Measurements from ENCODE around the gene RPL41.
"Not testable (repeated sequence)": the region's sequence is repeated elsewhere in the genome, so short reads cannot be mapped to it uniquely, and the experiment has no call there.

The RPL41 gene

DNA sequence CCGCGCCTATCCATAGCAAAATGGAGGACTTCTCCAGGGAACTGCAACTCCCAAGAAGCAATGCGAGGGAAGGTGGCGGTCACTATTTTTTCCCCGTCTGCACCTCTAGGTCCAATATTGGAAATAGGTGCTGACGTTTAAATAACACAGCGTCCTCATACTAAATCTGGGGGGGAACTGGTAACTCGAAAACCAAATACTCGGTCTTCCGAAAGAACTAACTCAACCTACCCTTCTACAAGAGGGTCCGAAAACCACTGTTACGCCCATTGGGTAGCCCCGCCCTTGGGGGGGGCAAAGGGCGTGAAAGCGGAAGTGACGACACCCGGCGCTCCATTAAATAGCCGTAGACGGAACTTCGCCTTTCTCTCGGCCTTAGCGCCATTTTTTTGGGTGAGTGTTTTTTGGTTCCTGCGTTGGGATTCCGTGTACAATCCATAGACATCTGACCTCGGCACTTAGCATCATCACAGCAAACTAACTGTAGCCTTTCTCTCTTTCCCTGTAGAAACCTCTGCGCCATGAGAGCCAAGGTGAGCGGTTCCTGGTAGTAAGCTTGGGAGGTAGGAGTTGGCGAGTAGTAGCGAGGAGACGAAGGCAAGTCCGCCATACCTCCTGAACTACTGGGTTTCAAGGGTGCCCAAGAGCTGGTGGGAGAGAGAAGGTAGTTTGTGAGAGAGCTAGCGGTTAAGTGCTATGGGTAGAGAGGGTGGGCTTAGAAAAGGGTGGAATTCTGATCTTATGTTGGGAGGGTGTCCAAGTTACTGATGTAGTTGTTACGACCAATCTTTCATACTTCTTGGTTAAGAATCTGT, at the start of gene RPL41:
Gene RPL41 (plus strand): TSS at position 367 of the 815 bp plus-strand sequence.
- Mint-ChIP-seq H3K4me3 (peak within 1 kb of the TSS; percentile 93 to 98), H3K27ac (peak within 1 kb of the TSS; percentile 97 to 100)

DNA sequence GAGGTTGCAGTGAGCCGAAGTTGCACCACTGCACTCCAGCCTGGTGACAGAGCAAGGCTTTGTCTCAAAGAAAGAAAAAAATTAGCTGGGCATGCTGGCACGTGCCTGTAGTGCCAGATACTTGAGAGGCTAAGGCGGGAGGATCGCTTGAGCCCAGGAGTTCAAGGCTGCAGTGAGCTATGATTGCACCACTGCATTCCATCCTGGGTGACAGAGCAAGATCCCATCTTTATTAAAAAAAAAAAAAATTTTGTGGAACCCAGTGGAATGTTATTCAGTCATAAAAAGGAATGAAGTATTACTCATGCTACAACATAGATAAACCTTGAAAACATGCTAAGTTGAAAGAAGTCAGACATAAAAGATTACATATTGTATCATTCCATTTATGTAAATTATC, 44.8 kb upstream of the RPL41 start:
- Mint-ChIP-seq H3K27ac (no peak overlapping the region), H3K4me3 (no peak overlapping the region), H3K4me1 (peaks cover 7% of the 10 kb centered on the region), H3K27me3 (no peaks in the 10 kb centered on the region), H3K9me3 (no peaks in the 10 kb centered on the region)
- ATAC-seq (no peak), DNase-seq (no peak)

More for the DNA sequence above, at the start of gene RPL41:
- peak; percentile 51 for ATAC-seq
- peak; percentile 94 to 95 for DNase-seq
- no peaks in the 10 kb centered on the region for H3K27me3 Mint-ChIP-seq
- H3K4me1 Mint-ChIP-seq: peaks cover 32% of the 10 kb centered on the region
- H3K9me3 Mint-ChIP-seq: no peaks in the 10 kb centered on the region

GRCh38 chr12:56074396-56074795, 42.0 kb upstream of the RPL41 start:
- no peak for ATAC-seq
- Mint-ChIP-seq H3K4me3 (no peak overlapping the region), H3K4me1 (peaks cover 6% of the 10 kb centered on the region), H3K27me3 (no peaks in the 10 kb centered on the region), H3K9me3 (no peaks in the 10 kb centered on the region), H3K27ac (no peak overlapping the region)
- DNase-seq: no peak

- not testable (repeated sequence) for DNase-seq, H3K4me3 Mint-ChIP-seq, ATAC-seq, H3K9me3 Mint-ChIP-seq
- H3K27ac Mint-ChIP-seq: peak overlapping the region in 1 of 2 donors; percentile 27
- H3K4me1 Mint-ChIP-seq: peaks cover 26% of the 10 kb centered on the region
- H3K27me3 Mint-ChIP-seq: peaks cover 25% of the 10 kb centered on the region
Observed at GRCh38 chr12:56077966-56078365, 38.5 kb upstream of the RPL41 start.

GRCh38 chr12:56078427-56078826, 38.0 kb upstream of the RPL41 start:
- Mint-ChIP-seq H3K27ac (no peak overlapping the region), H3K27me3 (peaks cover 25% of the 10 kb centered on the region), H3K4me3 (peak overlapping the region; percentile 85 to 91), H3K9me3 (no peaks in the 10 kb centered on the region), H3K4me1 (peaks cover 26% of the 10 kb centered on the region)
- ATAC-seq (no peak), DNase-seq (no peak)

DNA sequence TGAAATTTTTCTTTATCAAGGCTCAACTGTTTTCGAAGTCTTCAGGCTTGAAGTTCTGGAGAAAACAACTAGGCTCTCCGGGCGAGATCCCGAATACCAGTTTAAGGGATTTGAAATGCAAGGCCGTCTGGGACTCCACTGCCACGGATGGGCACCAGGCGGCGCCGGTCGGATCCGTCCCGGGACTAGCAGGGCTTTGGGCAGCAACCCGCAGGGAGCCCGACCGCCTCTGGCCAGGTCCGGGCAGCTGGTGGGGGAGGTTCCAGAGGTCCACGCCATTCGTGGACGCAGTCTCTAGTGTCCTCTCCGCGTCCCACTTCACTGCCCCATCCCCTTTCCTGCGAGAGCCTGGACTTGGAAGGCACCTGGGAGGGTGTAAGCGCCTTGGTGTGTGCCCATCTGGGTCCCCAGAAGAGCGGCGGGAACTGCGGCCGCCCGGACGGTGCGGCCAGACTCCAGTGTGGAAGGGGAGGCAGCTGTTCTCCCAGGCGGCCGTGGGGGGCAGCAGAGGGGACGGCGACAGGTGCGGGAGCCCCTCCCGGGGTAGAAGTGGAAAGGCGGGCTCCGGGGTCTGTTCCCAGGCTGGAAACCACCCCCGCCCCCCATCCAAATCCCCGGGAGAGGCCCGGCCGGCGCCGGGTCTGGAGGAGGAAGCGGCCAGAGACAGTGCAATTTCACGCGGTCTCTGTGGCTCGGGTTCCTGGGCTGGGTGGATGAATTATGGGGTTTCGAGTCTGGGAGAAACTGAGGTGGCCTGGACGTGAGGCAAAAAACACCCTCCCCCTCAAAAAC, 37.3 kb upstream of the RPL41 start:
- Mint-ChIP-seq H3K4me3 (peak overlapping the region; percentile 85 to 91), H3K4me1 (peaks cover 26% of the 10 kb centered on the region), H3K9me3 (no peaks in the 10 kb centered on the region), H3K27me3 (peaks cover 25% of the 10 kb centered on the region), H3K27ac (no peak overlapping the region)
- peak; percentile 71 for ATAC-seq
- DNase-seq: peak; percentile 53 to 55

- ATAC-seq (peak; percentile 82), DNase-seq (peak; percentile 45 to 61)
- Mint-ChIP-seq H3K27ac (no peak within 1 kb of the TSS), H3K9me3 (no peaks in the 10 kb centered on the region), H3K4me1 (peaks cover 26% of the 10 kb centered on the region), H3K27me3 (peaks cover 25% of the 10 kb centered on the region), H3K4me3 (peak within 1 kb of the TSS; percentile 85 to 91)
Observed at GRCh38 chr12:56079723-56080555, 36.5 kb upstream of the RPL41 start, which contains the start of gene ERBB3. ERBB3 (plus strand) TSS chr12:56080165; CDS start chr12:56080301, 136 bp downstream.

- H3K4me3 Mint-ChIP-seq: peak overlapping the region; percentile 85 to 91
- DNase-seq (no peak), ATAC-seq (no peak)
- no peaks in the 10 kb centered on the region for H3K9me3 Mint-ChIP-seq
- H3K27me3 Mint-ChIP-seq: peaks cover 25% of the 10 kb centered on the region
- no peak overlapping the region for H3K27ac Mint-ChIP-seq
- H3K4me1 Mint-ChIP-seq: peaks cover 26% of the 10 kb centered on the region
Observed at GRCh38 chr12:56080556-56081138, 35.8 kb upstream of the RPL41 start.

DNA sequence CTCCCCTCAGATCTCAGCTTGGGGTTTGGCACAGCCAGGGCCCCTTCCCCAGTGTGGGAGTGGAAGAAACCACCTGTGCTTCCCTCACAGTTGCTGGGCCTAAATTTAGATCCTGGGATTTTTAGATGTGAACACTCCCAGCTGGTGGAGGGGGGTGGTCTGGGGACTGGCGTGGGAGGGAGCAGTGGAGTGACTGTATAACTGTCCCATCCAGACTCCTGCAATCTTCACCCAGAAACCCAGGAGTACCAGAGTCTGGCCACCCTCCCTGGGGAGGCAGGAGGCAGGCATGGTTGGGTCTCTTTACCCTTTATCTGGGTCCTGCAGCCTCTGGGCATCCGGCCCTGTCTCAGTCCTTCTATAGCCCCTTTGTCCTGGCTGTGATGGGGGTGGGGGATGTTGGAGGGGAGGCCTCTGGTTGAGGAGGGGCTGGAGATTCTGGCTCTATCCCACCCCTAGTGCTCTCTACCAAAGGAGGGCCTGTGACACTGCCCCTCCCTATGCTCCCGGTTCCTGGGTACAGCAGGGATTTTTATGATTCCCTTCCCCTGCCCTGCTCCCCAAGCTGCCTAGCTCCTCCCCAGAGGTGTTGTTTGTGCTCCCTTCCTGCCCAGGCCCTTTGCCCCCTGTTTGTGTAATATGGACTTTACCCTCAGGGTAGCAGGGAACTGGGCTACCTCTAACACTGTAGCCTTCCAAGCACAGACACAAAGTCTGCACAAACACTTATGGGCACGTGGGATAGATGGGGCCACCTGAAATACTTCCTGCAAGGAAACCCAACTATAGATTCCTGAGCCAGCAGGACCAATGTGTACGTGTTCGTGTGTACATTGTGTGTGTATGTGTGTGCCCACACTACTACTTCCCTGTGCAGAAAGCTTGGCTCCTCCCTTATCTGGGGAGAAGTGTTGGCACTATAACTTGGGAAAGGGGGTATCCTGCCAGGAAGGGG, 34.8 kb upstream of the RPL41 start:
- ATAC-seq: no peak
- no peak for DNase-seq
- peak overlapping the region in 1 of 2 donors; percentile 91 for H3K4me3 Mint-ChIP-seq
- no peaks in the 10 kb centered on the region for H3K9me3 Mint-ChIP-seq
- H3K4me1 Mint-ChIP-seq: peaks cover 26% of the 10 kb centered on the region
- H3K27ac Mint-ChIP-seq: no peak overlapping the region
- peaks cover 25% of the 10 kb centered on the region for H3K27me3 Mint-ChIP-seq

DNA sequence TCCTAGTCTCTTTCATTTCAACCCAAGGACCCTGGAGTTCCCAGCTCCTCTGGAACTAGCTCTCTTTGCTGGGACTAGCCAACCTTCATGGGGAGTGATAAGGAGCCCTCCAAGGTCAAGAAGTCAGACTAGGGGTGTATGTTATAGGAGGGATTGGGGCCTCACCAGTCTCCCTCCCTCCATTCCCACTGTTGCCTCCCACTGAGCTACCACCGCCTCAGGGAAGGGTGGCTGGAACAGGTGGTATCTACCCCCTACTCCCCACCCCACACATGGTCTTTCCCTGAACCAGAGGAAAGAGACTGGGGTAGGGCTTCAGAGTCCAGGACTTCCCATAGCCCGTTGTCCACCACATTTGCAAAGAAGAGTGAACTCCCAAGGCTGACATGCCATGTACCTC, 34.1 kb upstream of the RPL41 start:
- Mint-ChIP-seq H3K27me3 (peaks cover 25% of the 10 kb centered on the region), H3K27ac (no peak overlapping the region)

GRCh38 chr12:56082967-56083366, 33.5 kb upstream of the RPL41 start:
- H3K27ac Mint-ChIP-seq: no peak overlapping the region
- no peak overlapping the region for H3K4me3 Mint-ChIP-seq
- ATAC-seq (no peak), DNase-seq (no peak)
- H3K4me1 Mint-ChIP-seq: peaks cover 26% of the 10 kb centered on the region
- peaks cover 25% of the 10 kb centered on the region for H3K27me3 Mint-ChIP-seq
- no peaks in the 10 kb centered on the region for H3K9me3 Mint-ChIP-seq

More for the DNA sequence above, 34.1 kb upstream of the RPL41 start:
- no peak for DNase-seq
- Mint-ChIP-seq H3K4me3 (no peak overlapping the region), H3K4me1 (peaks cover 26% of the 10 kb centered on the region), H3K9me3 (no peaks in the 10 kb centered on the region)
- ATAC-seq: no peak

DNA sequence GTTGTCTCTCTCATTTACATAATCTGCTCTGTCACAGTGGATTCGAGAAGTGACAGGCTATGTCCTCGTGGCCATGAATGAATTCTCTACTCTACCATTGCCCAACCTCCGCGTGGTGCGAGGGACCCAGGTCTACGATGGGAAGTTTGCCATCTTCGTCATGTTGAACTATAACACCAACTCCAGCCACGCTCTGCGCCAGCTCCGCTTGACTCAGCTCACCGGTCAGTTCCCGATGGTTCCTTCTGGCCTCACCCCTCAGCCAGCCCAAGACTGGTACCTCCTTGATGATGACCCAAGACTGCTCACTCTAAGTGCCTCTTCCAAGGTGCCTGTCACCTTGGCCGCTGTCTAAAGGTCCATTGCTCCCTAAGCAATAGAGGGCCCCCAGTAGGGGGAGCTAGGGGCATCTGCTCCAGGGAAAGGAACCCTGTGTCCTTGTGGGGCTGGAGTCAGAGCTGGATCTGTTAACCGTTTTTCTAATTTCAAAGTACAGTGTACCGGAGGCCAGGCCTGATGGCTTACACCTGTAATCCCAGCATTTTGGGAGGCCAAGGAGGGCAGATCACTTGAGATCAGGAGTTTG, 31.4 kb upstream of the RPL41 start:
- peak; percentile 17 to 44 for DNase-seq
- Mint-ChIP-seq H3K27ac (no peak overlapping the region), H3K4me1 (peaks cover 14% of the 10 kb centered on the region), H3K9me3 (no peaks in the 10 kb centered on the region), H3K27me3 (peaks cover 22% of the 10 kb centered on the region), H3K4me3 (no peak overlapping the region)
- ATAC-seq: peak; percentile 59

- ATAC-seq: no peak
- H3K9me3 Mint-ChIP-seq: no peaks in the 10 kb centered on the region
- no peak for DNase-seq
- peaks cover 3% of the 10 kb centered on the region for H3K4me1 Mint-ChIP-seq
- H3K27ac Mint-ChIP-seq: no peak overlapping the region
- H3K4me3 Mint-ChIP-seq: no peak overlapping the region
- H3K27me3 Mint-ChIP-seq: peaks cover 12% of the 10 kb centered on the region
Observed at GRCh38 chr12:56086096-56086495, 30.3 kb upstream of the RPL41 start.

GRCh38 chr12:56086608-56087007, 29.8 kb upstream of the RPL41 start:
- no peaks in the 10 kb centered on the region for H3K4me1 Mint-ChIP-seq
- H3K27ac Mint-ChIP-seq: no peak overlapping the region
- ATAC-seq (no peak), DNase-seq (no peak)
- no peaks in the 10 kb centered on the region for H3K9me3 Mint-ChIP-seq
- H3K4me3 Mint-ChIP-seq: no peak overlapping the region
- H3K27me3 Mint-ChIP-seq: peaks cover 7% of the 10 kb centered on the region

Data from stimulated activated naive CD8-positive, alpha-beta T cell treated with anti-CD3 and anti-CD28 coated beads, Interleukin-15, amount 100 ng/mL, for 72 hours (primary cell).